ENCODE data around the gene RPS14.

- TF ChIP-seq CTCF (IDR thresholded peaks at IDR 0.05) (no peak), USF1 (CRISPR knock-in tag; IDR thresholded peaks at IDR 0.05) (no peak), IRF2 (CRISPR knock-in tag; IDR thresholded peaks at IDR 0.05; ENCODE audit: borderline replicate concordance, low read depth) (no peak), TEAD4 (CRISPR knock-in tag; IDR thresholded peaks at IDR 0.05) (no peak), CDX4 (CRISPR knock-in tag; IDR thresholded peaks at IDR 0.05; ENCODE audit: borderline replicate concordance) (no peak), NFE2L1 (CRISPR knock-in tag; IDR thresholded peaks at IDR 0.05) (no peak), NR1H2 (CRISPR knock-in tag; IDR thresholded peaks at IDR 0.05) (no peak), STAT6 (CRISPR knock-in tag; conservative IDR thresholded peaks at IDR 0.05; ENCODE audit: low read depth) (no peak), SP1 (CRISPR knock-in tag; conservative IDR thresholded peaks at IDR 0.05) (no peak), NFYB (CRISPR knock-in tag; conservative IDR thresholded peaks at IDR 0.05; ENCODE audit: low read depth) (no peak), JUN (CRISPR knock-in tag; IDR thresholded peaks at IDR 0.05) (no peak), IRF1 (CRISPR knock-in tag; IDR thresholded peaks at IDR 0.05) (no peak), ATF2 (CRISPR knock-in tag; IDR thresholded peaks at IDR 0.05; ENCODE audit: borderline replicate concordance, low read depth) (no peak)
Measured at GRCh38 chr5:150406723-150407095, 42.8 kb downstream of the RPS14 start.
